CD4-positive, alpha-beta T cell treated with Interleukin-15 for 1 hour (primary cell): ENCODE results near the gene AMMECR1.
A peak's percentile ranks its signal among the peaks of the same experiment; 100 is the strongest.

Experiments used
- DNase-seq: peaks from one replicate; pipeline ENCODE4 v3.0.0-alpha.2; 2020

The AMMECR1 gene

GRCh38 chrX:110204986-110205385 is 112.9 kb downstream of the AMMECR1 start:
- no peak for DNase-seq

DNA sequence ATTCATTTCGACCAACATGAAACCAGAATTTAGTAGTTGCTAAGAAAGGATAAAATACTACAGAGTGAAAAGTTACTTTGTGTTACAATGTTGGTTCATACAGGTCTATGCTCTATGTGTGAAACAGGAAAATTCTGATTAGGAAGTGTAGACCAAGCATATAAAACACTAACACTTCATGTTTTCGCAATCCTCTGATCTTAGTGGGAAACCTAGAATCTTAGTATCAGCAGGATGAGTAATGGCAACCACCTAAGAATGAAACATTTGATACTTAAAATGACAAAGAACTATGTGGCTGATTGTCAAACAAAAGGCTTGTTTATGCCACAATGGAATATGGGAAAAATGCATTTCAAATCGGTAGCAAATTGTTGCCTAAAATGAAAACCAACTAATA is 116.1 kb downstream of the AMMECR1 start:
- DNase-seq = no peak

- no peak for DNase-seq
Measured at GRCh38 chrX:110194977-110195376, 122.9 kb downstream of the AMMECR1 start.

DNA sequence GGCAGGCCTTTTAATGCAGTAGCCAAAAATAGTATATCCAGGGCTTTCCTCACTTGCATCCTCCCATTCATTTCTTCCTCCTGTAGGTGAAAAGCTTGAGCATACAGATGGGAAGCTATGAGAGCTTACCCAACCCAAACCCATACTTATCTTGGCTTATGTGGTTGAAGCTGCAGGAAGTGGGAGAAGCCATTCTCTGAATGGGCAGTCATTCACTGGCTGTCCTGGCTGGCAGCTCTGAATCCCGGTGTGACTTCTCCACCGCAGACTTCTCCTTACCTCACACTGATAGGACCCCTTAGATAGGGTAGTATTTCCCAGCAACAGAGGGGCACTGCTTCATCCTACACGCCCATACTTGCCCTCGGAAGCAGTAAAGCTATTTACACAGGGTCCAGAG is 125.4 kb downstream of the AMMECR1 start:
- no peak for DNase-seq

DNA sequence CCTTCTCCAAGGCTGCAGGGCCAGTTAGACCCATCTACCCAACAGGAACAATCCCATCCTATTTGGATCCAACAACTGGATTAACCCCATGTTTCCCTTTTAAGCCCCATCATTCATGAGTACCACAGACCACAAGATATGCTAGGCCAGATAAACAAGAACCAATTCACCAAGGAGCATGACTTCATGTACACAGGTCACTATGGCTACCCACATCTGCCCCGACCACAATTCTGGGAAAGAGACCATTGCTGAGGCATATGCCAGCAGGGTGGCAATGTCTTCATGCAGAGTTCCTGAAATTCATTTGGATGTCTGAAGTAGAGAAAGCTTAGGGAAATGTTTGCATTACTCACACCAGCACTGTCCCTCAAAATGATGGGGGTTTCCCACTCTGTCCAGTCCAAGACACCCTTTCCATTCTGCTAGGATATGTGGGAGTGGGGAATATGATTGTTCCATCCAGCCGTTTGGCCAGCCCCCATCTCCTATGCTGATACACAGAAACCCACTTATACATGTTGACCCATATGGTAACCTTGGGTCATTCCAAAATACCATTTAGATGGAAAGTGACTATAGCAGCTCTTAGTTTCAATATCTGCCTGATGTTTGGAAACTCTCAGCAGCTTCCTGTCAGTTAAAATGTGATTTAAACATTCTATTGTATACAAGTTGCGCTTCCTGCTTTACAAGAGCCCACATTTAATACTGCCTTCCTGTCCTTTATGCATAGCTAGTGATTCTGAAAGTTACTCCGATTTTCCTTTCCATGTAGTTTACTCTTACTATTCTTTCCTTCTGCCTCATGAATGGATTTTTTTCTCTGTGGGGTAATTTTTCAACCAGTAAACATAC is 129.0 kb downstream of the AMMECR1 start:
- DNase-seq = no peak

DNA sequence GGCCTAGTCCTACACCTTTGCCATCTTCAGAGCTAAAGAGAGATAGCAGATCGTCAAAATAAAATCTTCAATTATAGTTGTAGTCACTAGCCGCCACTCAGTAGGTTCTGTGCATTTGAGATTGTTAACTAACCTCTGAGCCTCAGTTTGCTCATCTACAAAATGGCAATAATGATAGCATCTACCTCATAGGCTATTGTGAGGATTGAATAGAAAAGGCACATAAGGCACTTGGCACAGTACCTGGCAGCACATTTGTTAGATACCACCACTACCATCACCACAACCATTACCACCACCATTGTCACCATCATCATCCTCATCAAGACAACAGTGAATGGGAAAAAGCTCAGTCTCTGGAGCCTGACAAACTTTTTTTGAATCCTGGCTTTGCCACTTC is 134.6 kb downstream of the AMMECR1 start:
- no peak for DNase-seq

DNA sequence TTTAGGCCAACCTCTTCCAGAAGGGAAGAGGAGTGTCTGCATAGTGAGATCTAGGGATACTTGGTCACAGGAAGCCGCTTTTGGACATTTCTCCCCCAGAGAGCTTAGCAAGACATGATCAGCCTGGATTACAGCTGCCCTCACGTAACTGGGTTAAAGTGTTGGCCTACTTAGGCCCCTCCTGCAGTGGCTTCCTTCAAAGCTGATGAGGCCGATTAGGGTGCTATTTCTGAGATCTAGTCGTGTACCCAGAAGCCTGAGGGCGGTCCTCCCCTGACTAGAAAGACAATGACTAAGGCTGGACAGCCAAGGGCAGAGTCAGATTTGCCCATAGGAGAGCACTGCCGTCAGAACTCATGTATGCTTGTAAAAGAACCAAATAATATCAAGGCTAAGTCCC is 135.0 kb downstream of the AMMECR1 start:
- no peak for DNase-seq

DNA sequence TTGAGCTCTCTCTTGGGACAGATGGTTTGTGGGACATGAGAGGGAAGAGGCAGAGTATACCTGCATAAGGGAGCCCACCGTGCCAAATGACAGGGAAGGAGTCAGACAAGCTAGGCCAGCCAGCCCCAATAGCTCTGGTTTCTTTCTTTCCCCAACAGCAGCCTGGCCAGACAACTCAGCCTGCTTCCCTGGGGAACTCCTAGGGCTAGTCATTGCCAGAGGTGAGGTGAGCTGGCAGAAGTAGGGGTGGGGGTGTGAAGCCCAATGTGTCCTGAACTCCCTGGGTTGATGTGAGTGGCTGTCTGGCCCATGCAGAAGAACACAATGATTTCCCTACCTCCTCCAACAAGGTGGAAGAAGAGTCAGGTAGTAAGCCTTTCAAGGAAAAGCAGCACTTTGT is 135.5 kb downstream of the AMMECR1 start:
- no peak for DNase-seq

GRCh38 chrX:110181459-110182137 is 136.3 kb downstream of the AMMECR1 start:
- no peak for DNase-seq

GRCh38 chrX:110180928-110181310 is 137.0 kb downstream of the AMMECR1 start:
- DNase-seq = no peak

GRCh38 chrX:110180176-110180927 is 137.5 kb downstream of the AMMECR1 start:
- no peak for DNase-seq

GRCh38 chrX:110178179-110178865 is 139.6 kb downstream of the AMMECR1 start:
- no peak for DNase-seq

- no peak for DNase-seq
Measured at GRCh38 chrX:110175696-110176095, 142.2 kb downstream of the AMMECR1 start.

- no peak for DNase-seq
Measured at GRCh38 chrX:110175146-110175545, 142.7 kb downstream of the AMMECR1 start.

DNA sequence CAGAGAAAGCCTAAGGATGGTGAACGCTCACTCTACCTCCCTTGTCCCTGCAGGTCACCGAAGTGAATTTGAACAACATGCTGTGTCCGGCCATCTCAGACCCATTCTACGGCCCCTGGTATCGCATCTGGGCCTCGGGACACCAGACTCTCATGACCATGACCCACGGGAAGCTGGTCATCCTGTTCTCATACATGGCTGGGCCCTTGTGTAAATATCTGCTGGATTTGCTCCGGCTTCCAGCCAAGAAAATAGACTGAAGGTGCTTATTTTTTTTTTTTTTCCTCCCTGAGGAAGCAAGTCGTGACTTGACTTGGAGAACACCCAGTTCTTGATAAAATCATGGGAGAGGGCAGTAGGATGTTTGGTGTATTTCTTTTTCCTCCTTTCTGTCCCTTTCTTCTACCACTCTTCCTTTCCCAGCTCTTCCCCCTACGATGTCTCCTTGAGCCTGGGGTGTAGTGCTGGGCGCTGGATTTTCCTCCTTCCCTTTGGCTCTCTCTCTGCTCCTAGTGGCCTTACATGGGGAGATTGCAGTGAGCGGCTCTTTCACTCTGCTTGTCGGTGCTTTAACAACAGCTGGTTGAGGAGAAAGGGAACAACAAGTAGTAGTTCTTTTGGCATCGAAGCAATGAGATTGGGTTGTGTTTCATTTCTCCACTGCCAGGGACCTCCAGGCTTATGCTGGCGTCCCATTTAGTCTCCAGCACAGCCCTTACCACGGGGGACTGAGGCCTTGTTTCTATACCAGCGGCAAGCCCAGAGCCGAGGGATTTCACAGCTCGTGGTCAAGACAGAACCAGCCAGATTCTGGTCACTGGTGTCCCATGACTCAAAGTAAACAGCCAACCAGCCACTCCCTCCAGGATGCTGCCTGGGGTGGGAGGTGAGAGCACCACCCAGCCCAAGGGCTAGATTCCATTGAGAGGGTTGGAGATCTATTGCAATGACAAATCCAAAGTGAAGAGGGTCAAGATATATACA is 144.4 kb downstream of the AMMECR1 start:
- no peak for DNase-seq

DNA sequence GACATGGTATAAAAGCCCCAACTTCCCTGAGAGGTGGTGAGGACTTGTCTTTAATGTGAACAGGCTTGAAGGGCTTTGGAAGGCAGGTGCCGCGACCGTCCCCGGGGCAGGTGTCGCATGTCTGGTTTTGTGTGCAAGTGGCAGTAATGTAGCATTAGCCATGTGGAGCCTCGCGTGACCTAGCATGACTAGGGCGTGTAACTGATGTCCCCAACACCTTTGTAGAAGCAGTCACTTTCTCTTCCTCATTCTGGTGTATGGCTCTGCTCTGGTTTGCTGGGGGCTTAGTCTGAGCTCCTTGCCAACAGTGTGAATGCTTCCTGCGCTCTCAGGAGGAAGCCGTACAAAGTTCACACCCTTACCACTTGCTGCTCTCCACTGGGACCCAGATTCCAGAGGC is 145.7 kb downstream of the AMMECR1 start:
- DNase-seq = peak; percentile 60

DNA sequence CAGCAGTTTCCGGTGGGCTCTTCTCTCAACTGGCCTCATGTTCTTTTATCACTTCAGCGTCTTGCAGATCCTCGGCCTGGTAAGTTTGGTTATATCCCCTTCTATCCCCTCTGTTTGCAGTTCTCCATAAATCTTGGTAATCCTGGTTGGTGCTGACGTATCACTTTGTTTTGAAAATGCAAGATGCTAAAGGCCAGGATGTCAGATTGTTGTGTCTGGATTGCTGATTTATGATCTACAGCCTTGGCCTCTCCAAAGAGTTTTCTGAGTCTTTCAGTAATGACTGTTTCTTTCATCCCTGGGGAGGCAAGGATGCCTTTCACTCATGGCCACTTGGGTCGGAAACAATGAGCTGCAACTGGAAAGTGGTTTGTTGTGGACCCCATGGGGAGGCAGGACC is 146.4 kb downstream of the AMMECR1 start:
- DNase-seq = no peak

DNA sequence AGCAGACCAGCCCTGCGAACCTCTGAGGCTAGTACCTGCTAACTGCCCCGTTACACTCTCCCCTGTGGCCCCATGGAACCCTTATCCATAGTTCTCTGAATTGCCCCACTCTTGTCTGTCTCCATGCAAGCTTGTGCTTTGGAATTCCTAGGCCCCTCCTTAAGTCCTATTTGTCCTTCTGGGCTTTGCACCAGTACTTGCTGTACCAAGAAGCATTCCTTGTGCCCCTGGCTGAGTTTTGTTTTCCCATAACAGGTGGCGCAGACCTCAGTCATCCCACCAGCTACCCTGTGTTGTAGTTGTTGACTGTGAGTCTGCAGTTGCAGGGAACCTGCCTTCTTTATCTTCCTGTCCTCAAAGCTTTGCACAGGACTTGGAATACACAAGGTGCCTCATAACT is 147.9 kb downstream of the AMMECR1 start:
- no peak for DNase-seq

GRCh38 chrX:110168585-110168984 is 149.3 kb downstream of the AMMECR1 start:
- DNase-seq = no peak

GRCh38 chrX:110167952-110168451 is 149.9 kb downstream of the AMMECR1 start:
- peak; percentile 24 for DNase-seq

DNA sequence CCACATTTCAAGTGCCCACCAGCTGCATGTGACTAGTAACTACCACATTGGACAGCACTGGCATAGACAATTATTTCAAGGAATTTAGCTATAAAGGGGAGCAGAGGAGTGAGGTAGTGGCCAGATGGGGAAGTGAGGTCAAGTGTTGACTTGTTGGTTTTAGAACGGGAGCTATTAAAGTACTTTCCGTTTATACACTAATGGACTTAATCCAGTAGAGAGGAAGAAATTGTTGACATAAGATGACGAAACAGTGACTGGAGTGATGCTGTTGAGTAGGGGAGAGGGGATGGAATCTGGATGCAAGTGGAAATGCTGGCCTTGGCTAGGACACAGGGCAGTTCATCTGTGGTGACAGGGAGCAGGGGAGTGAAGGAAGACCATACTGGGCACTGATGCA is 154.4 kb downstream of the AMMECR1 start:
- no peak for DNase-seq

DNA sequence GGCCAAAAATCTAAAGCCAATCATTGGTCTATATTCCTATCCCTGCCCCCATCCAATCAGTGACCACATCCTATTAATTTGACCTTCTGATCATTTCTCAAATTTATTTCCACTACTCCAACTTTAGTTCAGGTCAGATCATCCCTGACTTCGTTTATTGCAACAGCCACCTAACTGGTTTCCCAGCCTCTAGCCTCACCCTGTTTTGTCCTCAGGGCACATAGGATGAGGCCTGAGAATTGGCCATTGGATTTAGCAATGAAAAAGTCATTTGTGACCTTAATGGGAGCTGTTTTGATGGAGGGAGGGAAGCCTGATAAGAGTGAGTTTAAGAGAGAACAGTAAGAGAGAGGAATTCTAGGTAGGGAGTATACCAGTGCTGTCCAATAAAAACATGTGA is 155.0 kb downstream of the AMMECR1 start:
- no peak for DNase-seq
